Transverse colon (tissue), 4 donors: ENCODE data around the gene DDX47. TPM values are rescaled to one million over a fixed set of nuclear protein-coding genes. Genes with fewer than 3 reads are reported as not detected.

ENCODE experiments used
- DNase-seq: peaks from one replicate; pipeline ENCODE4 v3.0.0-alpha.2; 2019
- H3K27ac ChIP-seq, 4 donors: fragments of 200-600 bp; sonication (generic); 2 replicates each; pipeline ENCODE4 v1.5.1; 2016 to 2018; ENCODE audit warnings: inconsistent platforms in 4 of 4
- H3K27me3 ChIP-seq: fragments of 200-600 bp; sonication (generic); 2 replicates; pipeline ENCODE4 v1.5.1; 2017; ENCODE audit warnings: inconsistent platforms
- H3K36me3 ChIP-seq, 4 donors: fragments of 200-600 bp; sonication (generic); 2 replicates each; pipeline ENCODE4 v1.5.1; 2017 to 2019; ENCODE audit warnings: inconsistent platforms in 4 of 4
- H3K4me1 ChIP-seq, 4 donors: fragments of 200-600 bp; sonication (generic); 2 replicates each; pipeline ENCODE4 v1.5.1; 2017 to 2020; ENCODE audit warnings: inconsistent platforms in 4 of 4
- H3K4me3 ChIP-seq, 4 donors: fragments of 200-600 bp; sonication (generic); 1 replicate in 1 of 4; 2 replicates in 3 of 4; pipeline versions ENCODE4 v1.5.1 to v1.6.1; 2017 to 2019; ENCODE audit warnings: inconsistent platforms in 4 of 4
- H3K9me3 ChIP-seq, 2 donors: fragments of 200-600 bp; sonication (generic); 2 replicates each; pipeline ENCODE4 v1.5.1; 2017 to 2019; ENCODE audit warnings: inconsistent platforms in 2 of 2
- EP300 ChIP-seq: sonication (generic); formaldehyde crosslinking; IDR thresholded peaks from one replicate; pipeline ENCODE4 v1.6.1; 2017; ENCODE audit warnings: antibody characterized with exemption, low read depth
- POLR2A ChIP-seq: fragments of 450-650 bp; IDR thresholded peaks from one replicate; pipeline ENCODE4 v1.6.1; 2016; ENCODE audit warnings: antibody characterized with exemption, mild to moderate bottlenecking, moderate library complexity
- POLR2AphosphoS5 ChIP-seq, 3 donors: sonication (generic); formaldehyde crosslinking; IDR thresholded peaks; one replicate each; pipeline ENCODE4 v1.6.1; 2016; ENCODE audit warnings: antibody characterized with exemption in 3 of 3
- WGBS, 2 donors: methylation state at CpG; one replicate each; pipeline ENCODE4 v1.1.5; 2018; ENCODE audit warnings: low coverage in 1 of 2; 5-methylcytosine and 5-hydroxymethylcytosine counted together
- in situ Hi-C, 4 donors: fragments of 200-750 bp; cut with MboI; loops; one replicate each; pipeline versions ENCODE4 v1.15.0 to v1.15.1; 2017; ENCODE audit warnings: low sequenced_read_pairs in 3 of 4, low pct_ligation_motif_present in 1 of 4, low pct_unique_long_range_greater_than_20kb in 1 of 4
- intact Hi-C: fragments of 100-400 bp; cut with DNase I; formaldehyde crosslinking; loops from one replicate; pipeline ENCODE4 v1.15.1; 2023; ENCODE audit warnings: low total_unique reads
- total RNA-seq, 4 donors: library from RNA; depleted of rRNA; stranded (reverse); fragments of >200 nt; gene quantifications; one replicate each; pipeline ENCODE4 v1.1.0, GENCODE V29; 2016
- TF ChIP-seq, protein P1 (sequence below), 5 experiments: fragments of 200-600 bp in 3 of 5; fragments of 450-650 bp in 2 of 5; sonication (generic) in 3 of 5; IDR thresholded peaks; 1 replicate in 2 of 5; 2 replicates in 3 of 5; pipeline ENCODE4 v1.5.1; 2016 to 2017; ENCODE audit warnings: antibody characterized with exemption in 5 of 5, inconsistent platforms in 3 of 5, mild to moderate bottlenecking in 2 of 5, moderate library complexity in 1 of 5

DDX47 gene
- 10 to 100 TPM; 22.1 to 47.8 (median 31.8) TPM for total RNA-seq

DNA sequence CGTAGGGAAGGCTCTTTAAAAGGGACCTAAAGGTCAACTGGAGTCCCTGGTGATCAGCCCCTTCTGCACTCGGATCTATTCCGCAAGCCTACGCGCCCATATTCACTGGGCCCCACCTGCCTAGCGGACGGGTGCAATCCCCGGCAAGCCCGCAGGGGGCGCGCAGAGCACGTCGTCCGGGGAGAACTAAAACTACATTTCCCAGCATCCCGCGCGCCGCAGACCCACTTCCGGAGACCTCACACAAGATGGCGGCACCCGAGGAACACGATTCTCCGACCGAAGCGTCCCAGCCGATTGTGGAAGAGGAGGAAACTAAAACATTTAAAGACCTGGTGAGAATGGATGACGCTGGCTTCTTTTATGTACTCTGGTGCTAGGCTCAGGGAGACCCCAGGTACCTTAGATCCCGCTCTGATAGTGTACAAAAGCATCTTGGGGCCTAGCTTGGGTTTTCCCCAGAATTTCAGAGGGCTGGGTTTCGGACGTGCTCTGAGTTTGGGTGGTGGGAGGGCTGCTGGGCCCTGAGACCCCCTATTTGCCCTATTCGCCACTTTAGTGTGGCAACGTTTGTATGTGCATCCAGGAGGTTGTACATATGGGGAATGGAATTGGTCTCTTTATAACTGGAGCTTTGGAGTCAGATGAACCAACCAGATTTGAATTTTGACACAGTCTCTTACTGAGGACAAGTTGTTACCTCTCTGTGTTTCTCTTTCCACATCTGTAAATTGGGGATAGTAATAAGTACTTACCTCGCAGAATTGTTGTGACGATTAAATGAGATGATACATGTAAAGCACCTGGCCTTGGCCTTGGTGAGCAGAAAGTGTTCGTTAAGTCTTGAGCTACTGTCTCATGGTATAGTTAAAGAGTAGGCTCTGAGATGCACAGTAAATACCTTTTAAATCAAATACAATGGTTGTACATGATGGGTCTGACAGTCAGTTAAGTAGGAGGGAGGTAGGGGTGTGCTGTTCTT, at the start of gene DDX47:
TSS of gene DDX47 (plus strand) at position 227 of the 982 bp plus-strand sequence. CDS start at position 249, 22 bp downstream.
- peak; percentile 98 for DNase-seq
- in situ Hi-C loops = no loop called here
- Histone ChIP-seq H3K36me3 (no peaks in the 10 kb centered on the region), H3K4me1 (peaks cover 7 to 37% (median 16%) of the 10 kb centered on the region in 4 donors), H3K27me3 (no peaks in the 10 kb centered on the region), H3K9me3 (no peaks in the 10 kb centered on the region), H3K27ac (peak within 1 kb of the TSS; percentile 75 to 88 (median 84)), H3K4me3 (peak within 1 kb of the TSS; percentile 75 to 97 (median 88))
- TF ChIP-seq EP300 (no peak), POLR2AphosphoS5 (IDR thresholded peaks at IDR 0.05) (peak; percentile 30 to 77 (median 75)), POLR2A (peak; percentile 46)
- TF ChIP-seq, protein P1, sequence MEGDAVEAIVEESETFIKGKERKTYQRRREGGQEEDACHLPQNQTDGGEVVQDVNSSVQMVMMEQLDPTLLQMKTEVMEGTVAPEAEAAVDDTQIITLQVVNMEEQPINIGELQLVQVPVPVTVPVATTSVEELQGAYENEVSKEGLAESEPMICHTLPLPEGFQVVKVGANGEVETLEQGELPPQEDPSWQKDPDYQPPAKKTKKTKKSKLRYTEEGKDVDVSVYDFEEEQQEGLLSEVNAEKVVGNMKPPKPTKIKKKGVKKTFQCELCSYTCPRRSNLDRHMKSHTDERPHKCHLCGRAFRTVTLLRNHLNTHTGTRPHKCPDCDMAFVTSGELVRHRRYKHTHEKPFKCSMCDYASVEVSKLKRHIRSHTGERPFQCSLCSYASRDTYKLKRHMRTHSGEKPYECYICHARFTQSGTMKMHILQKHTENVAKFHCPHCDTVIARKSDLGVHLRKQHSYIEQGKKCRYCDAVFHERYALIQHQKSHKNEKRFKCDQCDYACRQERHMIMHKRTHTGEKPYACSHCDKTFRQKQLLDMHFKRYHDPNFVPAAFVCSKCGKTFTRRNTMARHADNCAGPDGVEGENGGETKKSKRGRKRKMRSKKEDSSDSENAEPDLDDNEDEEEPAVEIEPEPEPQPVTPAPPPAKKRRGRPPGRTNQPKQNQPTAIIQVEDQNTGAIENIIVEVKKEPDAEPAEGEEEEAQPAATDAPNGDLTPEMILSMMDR (IDR thresholded peaks at IDR 0.05) = peak; percentile 92 to 99 (median 97)
- 0 to 3% methylated on average over 5 to 35 of the region's 35 CpGs for WGBS, 2 donors
- intact Hi-C loops = loop anchor here (10.0 kb wide), 1 partner anchor 611 kb away; no protein-coding TSS in a partner anchor

DNA sequence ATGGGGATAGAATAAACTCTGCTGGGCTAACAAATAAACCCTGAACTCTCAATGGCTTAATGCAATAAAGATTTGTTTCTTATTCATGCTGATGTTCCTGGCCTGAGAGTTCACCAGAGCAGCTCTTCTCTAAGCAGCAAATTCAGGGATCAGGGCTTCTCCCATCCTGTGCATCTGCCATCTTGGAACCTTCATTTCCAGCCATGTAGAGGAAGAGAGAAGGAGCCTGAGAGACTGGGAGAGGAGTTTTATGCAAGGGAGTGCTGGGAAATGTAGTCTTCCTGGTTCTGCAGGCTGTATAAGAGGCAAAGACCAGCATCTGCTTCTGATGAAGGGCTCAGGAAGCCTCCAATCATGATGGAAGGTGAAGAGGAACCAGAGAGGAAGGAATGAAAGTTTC, 48.3 kb upstream of the DDX47 start:
- no peak for DNase-seq
- Histone ChIP-seq H3K4me3 (no peak overlapping the region), H3K36me3 (no peaks in the 10 kb centered on the region), H3K27me3 (no peaks in the 10 kb centered on the region), H3K4me1 (no peaks in the 10 kb centered on the region), H3K9me3 (no peaks in the 10 kb centered on the region), H3K27ac (no peak overlapping the region)
- no peak for TF ChIP-seq POLR2A
- TF ChIP-seq, protein P1 (IDR thresholded peaks at IDR 0.05) = no peak
- no peak for TF ChIP-seq POLR2AphosphoS5 (IDR thresholded peaks at IDR 0.05)
- TF ChIP-seq EP300 = no peak
- in situ Hi-C loops (no loop called here), intact Hi-C loops (no loop called here)

DNA sequence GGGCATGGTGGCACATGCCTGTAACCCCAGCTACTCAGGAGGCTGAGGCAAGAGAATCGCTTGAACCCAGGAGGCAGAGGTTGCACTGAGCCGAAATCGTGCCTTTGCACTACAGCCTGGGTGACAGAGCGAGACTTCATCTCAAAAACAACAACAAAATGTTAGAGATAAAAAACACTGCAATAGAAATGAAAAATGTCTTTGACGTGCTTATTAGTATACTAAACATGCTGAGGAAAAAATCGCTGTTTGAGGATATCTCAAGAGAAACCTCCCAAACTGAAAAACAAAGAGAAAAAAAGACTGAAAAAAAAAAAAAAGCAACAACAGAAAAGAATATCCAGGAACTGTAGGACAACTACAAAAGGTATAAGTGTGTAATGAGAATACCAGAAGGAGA, 42.9 kb upstream of the DDX47 start:
- intact Hi-C loops = no loop called here

DNA sequence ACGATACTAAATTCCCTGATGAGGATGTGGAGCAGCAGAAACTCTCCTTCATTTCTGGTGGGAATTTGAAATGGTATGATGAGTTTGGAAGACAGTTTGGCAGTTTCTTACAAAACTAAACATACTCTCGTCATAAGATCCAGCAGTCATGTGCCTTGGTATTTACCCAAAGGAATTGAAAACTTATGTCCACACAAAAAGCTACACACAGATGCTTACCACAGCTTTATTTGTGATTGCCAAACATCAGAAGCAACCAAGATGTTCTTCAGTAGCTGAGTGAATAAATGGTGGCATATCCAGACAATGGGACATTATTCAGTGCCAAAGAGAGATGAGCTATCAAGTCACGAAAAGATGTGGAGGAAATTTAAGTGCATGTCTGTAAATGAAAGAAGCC, 38.4 kb upstream of the DDX47 start:
- Histone ChIP-seq H3K27ac (no peak overlapping the region), H3K27me3 (no peaks in the 10 kb centered on the region), H3K4me3 (no peak overlapping the region), H3K9me3 (no peaks in the 10 kb centered on the region), H3K4me1 (peaks cover 0 to 15% (median 6%) of the 10 kb centered on the region in 4 donors), H3K36me3 (no peaks in the 10 kb centered on the region)
- DNase-seq = no peak
- TF ChIP-seq, protein P1 (IDR thresholded peaks at IDR 0.05) = no peak
- TF ChIP-seq POLR2AphosphoS5 (IDR thresholded peaks at IDR 0.05) = no peak
- intact Hi-C loops (no loop called here), in situ Hi-C loops (no loop called here)
- 37 to 50% methylated on average over 3 of the region's 3 CpGs for WGBS, 2 donors

More for the DNA sequence above, 42.9 kb upstream of the DDX47 start:
- 95 to 98% methylated on average over 6 of the region's 6 CpGs for WGBS, 2 donors
- TF ChIP-seq, protein P1 (IDR thresholded peaks at IDR 0.05) = no peak
- no peak for TF ChIP-seq POLR2AphosphoS5 (IDR thresholded peaks at IDR 0.05)
- TF ChIP-seq EP300 = no peak
- TF ChIP-seq POLR2A = no peak
- Histone ChIP-seq H3K4me1 (no peaks in the 10 kb centered on the region), H3K27ac (no peak overlapping the region), H3K27me3 (no peaks in the 10 kb centered on the region), H3K36me3 (no peaks in the 10 kb centered on the region), H3K4me3 (no peak overlapping the region), H3K9me3 (no peaks in the 10 kb centered on the region)
- no peak for DNase-seq
- in situ Hi-C loops = no loop called here
